Measurements from ENCODE around the gene GPR108. TPM values are rescaled to one million over a fixed set of nuclear protein-coding genes. Genes with fewer than 3 reads are reported as not detected.
A peak's percentile ranks its signal among the peaks of the same experiment; 100 is the strongest.

GPR108 gene
- total RNA-seq, 1 experiment from 2014 or later = 36.4 TPM

DNA sequence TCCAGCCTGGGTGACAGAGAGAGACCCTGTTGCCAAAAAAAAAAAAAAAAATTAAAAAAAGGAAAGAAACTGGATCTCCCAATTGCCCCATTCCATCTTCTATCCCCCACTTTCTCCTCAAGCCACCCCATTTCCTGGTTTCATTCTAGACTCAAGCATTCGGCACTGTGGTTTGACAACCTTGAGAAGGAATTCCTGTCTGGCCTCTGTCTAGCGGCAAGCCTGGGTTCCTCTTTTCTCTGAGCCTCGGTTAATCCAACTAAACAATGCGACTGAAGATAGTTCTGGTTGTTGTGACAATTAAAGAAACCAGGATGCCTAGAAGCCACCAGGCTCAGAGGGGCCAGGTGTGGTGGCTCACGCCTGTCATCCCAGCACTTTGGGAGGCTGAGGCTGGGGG is 13.6 kb downstream of the GPR108 start:
- CTCF ChIA-PET = no interaction called here
- TF ChIP-seq, protein P1, sequence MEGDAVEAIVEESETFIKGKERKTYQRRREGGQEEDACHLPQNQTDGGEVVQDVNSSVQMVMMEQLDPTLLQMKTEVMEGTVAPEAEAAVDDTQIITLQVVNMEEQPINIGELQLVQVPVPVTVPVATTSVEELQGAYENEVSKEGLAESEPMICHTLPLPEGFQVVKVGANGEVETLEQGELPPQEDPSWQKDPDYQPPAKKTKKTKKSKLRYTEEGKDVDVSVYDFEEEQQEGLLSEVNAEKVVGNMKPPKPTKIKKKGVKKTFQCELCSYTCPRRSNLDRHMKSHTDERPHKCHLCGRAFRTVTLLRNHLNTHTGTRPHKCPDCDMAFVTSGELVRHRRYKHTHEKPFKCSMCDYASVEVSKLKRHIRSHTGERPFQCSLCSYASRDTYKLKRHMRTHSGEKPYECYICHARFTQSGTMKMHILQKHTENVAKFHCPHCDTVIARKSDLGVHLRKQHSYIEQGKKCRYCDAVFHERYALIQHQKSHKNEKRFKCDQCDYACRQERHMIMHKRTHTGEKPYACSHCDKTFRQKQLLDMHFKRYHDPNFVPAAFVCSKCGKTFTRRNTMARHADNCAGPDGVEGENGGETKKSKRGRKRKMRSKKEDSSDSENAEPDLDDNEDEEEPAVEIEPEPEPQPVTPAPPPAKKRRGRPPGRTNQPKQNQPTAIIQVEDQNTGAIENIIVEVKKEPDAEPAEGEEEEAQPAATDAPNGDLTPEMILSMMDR (conservative IDR thresholded peaks at IDR 0.05; ENCODE audit: low read depth, low read length) = no peak
- TF ChIP-seq EZH2 (IDR thresholded peaks at IDR 0.05; ENCODE audit: borderline replicate concordance, low read depth, low read length, poor library complexity, severe bottlenecking) = no peak
- BruUV-seq (replicated peaks) = no TSS peak
- no peaks in the 10 kb centered on the region for H3K27me3 ChIP-seq (replicated peaks; ENCODE audit: insufficient read depth, low read depth, low read length, poor library complexity)
- H3K9me3 ChIP-seq (ENCODE audit: low read depth, low read length, poor library complexity, severe bottlenecking) = no peaks in the 10 kb centered on the region
- H3K4me1 ChIP-seq (ENCODE audit: insufficient read depth, low read length, poor library complexity, severe bottlenecking) = peaks cover 4% of the 10 kb centered on the region
- DNase-seq (ENCODE audit: low spot score) = no peak
- POLR2A ChIA-PET (ENCODE audit: low non-redundant PET) = no interaction called here
- H3K4me3 ChIP-seq (ENCODE audit: low read depth, low read length, poor library complexity, severe bottlenecking) = no peak overlapping the region
- no peaks in the 10 kb centered on the region for H3K36me3 ChIP-seq (ENCODE audit: insufficient read depth, low read length, poor library complexity, severe bottlenecking)
- intact Hi-C loops (cut with micrococcal nuclease; ENCODE audit: unreplicated experiment) = no loop called here
- H3K27ac ChIP-seq (ENCODE audit: low read depth, low read length, poor library complexity, severe bottlenecking) = no peak overlapping the region

DNA sequence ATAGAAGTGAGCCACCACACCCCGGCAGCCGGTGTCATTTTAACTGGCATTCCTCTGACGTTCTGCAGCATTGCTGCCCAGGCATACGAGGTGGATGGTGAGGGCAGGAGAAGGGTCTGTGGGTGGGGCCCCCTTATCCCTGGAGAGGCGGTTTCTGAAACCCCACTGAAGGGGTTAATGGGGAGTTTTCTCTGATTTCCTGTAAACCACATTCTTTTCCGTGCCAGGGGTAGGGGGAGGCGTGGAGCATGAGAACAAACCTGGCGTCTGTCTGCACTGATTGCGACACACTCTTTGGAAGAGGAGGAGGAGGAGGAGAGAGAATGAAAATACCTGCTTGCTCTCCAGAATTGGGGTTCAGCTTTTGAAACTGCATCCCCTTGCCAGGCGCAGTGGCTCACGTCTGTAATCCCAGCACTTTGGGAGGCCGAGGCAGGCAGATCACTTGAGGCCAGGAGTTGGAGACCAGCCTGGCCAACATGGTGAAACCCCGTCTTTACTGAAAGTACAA is 14.2 kb downstream of the GPR108 start:
- H3K4me3 ChIP-seq (ENCODE audit: low read depth, low read length, poor library complexity, severe bottlenecking) = no peak overlapping the region
- DNase-seq (ENCODE audit: low spot score) = peak; percentile 34
- intact Hi-C loops (cut with micrococcal nuclease; ENCODE audit: unreplicated experiment) = no loop called here
- peaks cover 4% of the 10 kb centered on the region for H3K4me1 ChIP-seq (ENCODE audit: insufficient read depth, low read length, poor library complexity, severe bottlenecking)
- no peak overlapping the region for H3K27ac ChIP-seq (ENCODE audit: low read depth, low read length, poor library complexity, severe bottlenecking)
- no TSS peak for BruUV-seq (replicated peaks)
- CTCF ChIA-PET = no interaction called here
- TF ChIP-seq EZH2 (IDR thresholded peaks at IDR 0.05; ENCODE audit: borderline replicate concordance, low read depth, low read length, poor library complexity, severe bottlenecking) = no peak
- TF ChIP-seq, protein P1 (conservative IDR thresholded peaks at IDR 0.05; ENCODE audit: low read depth, low read length) = no peak
- no peaks in the 10 kb centered on the region for H3K36me3 ChIP-seq (ENCODE audit: insufficient read depth, low read length, poor library complexity, severe bottlenecking)
- POLR2A ChIA-PET (ENCODE audit: low non-redundant PET) = no interaction called here
- H3K9me3 ChIP-seq (ENCODE audit: low read depth, low read length, poor library complexity, severe bottlenecking) = no peaks in the 10 kb centered on the region
- H3K27me3 ChIP-seq (replicated peaks; ENCODE audit: insufficient read depth, low read depth, low read length, poor library complexity) = no peaks in the 10 kb centered on the region

DNA sequence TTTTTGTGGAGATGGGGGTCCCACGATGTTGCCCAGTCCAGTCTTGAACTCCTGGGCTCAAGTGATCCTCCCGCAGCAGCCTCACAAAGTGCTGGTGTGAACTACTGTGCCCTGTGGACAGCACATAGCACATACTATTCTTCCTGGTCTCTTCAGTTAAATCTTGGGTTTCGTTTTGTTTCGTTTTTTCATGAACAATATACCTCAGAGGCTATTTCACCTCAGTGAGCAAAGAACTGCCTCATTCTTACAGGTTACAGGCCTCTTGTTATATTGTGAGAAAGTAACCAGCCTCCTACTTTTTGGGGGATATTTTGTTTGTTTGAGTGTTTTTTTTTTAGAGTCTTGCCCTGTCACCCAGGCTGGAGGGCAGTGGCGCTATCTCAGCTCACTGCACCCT is 15.6 kb downstream of the GPR108 start:
- H3K4me3 ChIP-seq (ENCODE audit: low read depth, low read length, poor library complexity, severe bottlenecking) = no peak overlapping the region
- POLR2A ChIA-PET (ENCODE audit: low non-redundant PET) = no interaction called here
- peaks cover 4% of the 10 kb centered on the region for H3K4me1 ChIP-seq (ENCODE audit: insufficient read depth, low read length, poor library complexity, severe bottlenecking)
- H3K27ac ChIP-seq (ENCODE audit: low read depth, low read length, poor library complexity, severe bottlenecking) = no peak overlapping the region
- CTCF ChIA-PET = no interaction called here
- no peaks in the 10 kb centered on the region for H3K36me3 ChIP-seq (ENCODE audit: insufficient read depth, low read length, poor library complexity, severe bottlenecking)
- TF ChIP-seq, protein P1 (conservative IDR thresholded peaks at IDR 0.05; ENCODE audit: low read depth, low read length) = no peak
- TF ChIP-seq EZH2 (IDR thresholded peaks at IDR 0.05; ENCODE audit: borderline replicate concordance, low read depth, low read length, poor library complexity, severe bottlenecking) = no peak
- H3K9me3 ChIP-seq (ENCODE audit: low read depth, low read length, poor library complexity, severe bottlenecking) = no peaks in the 10 kb centered on the region
- DNase-seq (ENCODE audit: low spot score) = no peak
- BruUV-seq (replicated peaks) = no TSS peak
- no peaks in the 10 kb centered on the region for H3K27me3 ChIP-seq (replicated peaks; ENCODE audit: insufficient read depth, low read depth, low read length, poor library complexity)
- intact Hi-C loops (cut with micrococcal nuclease; ENCODE audit: unreplicated experiment) = no loop called here
